GM21423 (cell line): Measurements from ENCODE around the gene VPS13D.
"Not testable (repeated sequence)": the region's sequence is repeated elsewhere in the genome, so short reads cannot be mapped to it uniquely, and the experiment has no call there.

ENCODE experiments used
- ATAC-seq: cut with Tn5 transposase; IDR thresholded peaks from one replicate; pipeline ENCODE4 v1.9.1; 2021; ENCODE audit warnings: mild to moderate bottlenecking, moderate library complexity; ENCODE audit not compliant: unreplicated experiment

The VPS13D gene

DNA sequence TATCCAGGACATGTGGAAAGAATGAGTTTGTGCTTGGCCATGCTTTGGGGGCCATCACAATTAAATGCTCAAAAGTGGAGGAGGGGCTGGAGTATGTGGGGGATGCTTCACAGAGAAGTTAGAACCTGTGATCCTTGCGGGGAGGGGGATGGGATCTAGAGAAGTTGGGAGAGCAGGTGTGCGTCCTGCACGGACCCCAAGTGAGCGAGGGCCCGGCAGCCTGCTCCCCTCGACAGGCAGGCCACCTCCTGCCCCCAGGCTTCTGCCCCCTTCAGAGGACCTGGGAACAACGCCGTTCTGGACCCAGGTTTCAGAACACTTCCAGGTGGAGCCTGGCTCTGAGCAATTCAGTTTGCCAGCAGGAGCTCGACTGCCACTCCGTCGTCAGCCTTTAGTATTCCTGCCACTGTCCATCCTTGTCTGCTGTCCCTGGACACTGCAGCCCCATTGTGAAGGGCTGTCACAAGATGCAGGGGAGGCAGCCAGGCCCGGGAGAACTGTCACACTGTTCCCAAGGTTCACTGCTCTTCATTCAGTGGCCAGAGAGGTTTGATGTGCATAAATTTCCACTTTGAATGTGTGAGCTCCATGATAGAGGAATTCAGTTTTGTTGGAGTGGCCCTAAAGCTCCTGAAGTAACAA is 275.9 kb downstream of the VPS13D start:
- no peak for ATAC-seq

DNA sequence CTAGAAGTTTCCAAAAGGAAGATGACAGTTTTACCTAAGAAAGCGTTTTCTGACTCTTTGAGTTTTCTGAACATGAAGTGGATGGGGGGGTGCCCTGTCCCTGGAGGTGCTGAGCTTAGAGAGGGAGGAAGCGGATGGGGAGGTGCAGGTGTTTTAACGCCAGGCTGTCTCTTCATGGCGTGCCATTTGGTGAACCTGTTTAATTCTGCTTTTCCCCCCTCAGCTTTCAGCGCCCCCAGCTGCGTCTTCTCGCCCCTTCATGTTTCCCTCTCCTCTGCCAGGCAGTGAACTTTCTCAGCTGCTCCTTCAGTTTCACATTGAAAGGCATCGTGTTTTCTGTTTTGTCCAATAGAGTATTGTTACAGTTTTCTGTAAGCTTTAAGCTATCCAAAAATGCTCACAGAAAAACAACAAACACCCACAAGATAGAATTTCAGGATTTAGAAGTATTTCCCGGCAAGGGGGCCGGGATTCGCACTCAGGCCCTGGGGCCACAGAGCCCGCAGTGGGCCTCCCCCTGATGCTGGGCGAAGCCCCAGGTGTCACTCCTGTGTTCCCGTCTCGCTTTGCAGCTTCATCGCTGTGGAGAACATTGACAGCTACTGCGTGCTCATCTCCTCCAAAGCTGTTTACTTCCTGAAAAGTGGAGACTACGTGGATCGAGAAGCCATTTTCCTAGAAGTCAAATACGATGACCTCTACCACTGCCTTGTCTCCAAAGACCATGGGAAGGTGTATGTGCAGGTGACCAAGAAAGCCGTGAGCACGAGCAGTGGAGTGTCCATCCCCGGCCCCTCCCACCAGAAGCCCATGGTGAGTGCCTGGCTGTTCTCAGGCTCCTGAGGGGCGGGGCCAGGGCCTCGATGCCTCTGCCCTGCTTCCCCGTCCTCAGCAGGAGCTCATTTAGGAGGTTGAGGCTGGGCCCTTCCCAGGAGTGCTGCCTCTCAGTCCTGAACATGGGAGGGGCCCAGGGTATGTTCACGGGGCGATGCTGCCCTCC is 276.8 kb downstream of the VPS13D start:
- ATAC-seq: no peak

DNA sequence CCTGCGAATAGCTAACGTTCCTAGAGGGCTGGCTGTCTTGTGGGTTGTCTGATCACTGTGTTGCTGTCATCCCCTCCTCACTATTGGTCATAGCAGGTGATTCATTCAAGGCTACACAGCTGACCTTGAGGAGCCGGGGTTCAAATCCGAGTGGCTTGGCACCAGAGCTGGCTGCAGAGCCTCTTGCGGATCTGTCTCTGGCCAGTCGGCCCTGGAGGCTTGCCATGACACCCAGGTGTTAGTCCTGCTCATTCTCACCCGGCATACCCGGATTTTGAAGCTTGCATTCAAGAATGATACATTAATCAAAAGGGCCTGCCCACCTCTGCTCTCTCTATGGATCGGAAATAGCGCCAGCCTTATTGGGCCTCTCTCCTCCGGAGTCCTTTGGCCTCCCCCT is 277.8 kb downstream of the VPS13D start:
- no peak for ATAC-seq

GRCh38 chr1:12508849-12509248 is 279.0 kb downstream of the VPS13D start:
- no peak for ATAC-seq

DNA sequence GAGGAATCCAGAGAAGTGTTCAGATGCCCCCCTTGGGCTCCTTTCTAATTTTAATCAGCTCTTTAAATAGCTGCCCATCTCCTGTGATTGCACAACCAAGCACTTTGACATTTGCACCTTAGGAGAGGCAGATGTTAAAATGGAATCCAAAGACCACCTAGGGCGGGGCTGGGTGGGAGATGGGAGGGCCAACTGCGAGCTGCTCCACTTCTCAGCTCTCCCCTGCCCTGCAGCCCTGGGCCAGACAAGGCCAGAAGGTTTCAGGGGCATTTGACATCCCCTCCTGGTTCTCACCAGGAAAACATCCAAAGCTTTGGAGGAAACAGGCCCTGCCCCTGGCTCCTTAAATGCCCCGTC is 281.3 kb downstream of the VPS13D start:
- no peak for ATAC-seq

DNA sequence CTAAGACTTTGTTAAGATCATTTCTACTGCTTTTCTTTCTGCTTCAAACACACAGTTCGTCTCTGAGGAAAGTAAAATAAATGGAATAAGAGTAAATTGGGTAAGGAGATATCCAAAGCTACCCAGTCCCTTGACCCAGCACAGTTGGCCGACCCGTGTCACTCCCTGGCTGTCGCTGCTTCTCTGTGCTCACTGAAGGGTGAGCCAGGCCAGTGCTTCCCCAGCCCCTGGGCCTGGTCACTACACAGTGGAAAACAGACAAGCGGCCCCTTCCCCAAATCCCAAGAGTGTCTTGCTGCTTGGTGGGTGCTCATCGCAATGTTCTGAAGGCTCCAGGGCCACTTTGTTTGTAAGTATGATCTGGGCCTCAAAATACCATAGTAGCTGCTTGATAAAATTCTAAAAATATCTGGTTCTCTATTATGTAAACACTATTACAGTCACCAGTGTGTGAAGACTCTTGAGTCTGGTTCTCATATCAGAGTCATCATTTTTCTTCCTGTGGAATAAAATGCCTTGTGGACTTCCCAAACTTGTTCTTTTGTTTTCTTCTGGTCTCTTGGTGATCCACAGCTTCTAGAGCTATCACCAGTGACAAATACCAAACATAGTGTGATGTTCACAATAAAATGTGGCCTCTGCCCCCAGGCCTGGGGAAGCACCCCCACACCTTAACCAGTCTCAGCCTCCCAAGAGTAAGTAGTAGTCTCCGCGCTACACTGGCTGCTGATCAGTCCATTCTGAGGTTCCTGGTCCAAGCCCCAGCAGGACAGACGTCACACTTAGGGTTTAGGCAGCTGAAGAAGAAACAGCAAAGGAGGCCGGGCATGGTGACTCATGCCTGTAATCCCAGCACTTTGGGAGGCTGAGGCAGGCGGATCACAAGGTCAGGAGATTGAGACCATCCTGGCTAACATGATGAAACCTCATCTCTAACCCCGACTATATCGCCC is 282.0 kb downstream of the VPS13D start:
- no peak for ATAC-seq

GRCh38 chr1:12513181-12513580 is 283.4 kb downstream of the VPS13D start:
- no peak for ATAC-seq

DNA sequence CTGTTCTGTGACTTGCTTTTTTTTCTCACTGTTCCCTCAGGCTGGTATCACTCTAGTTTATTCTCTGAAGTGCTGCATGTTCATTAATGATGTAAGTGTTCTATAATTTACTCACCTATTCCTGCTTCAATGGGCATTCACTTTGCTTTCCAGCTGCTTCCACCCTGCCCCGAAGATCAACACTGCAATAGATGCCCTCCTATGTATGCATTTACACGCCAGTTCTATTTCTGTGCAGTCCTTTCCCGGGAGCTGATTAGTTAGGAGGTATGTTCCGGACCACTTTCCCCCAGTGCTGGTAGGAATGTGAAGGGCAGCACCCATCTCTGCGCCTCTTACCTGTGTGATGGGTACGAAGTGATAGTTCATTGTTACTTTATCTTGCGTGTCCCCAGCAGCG is 284.8 kb downstream of the VPS13D start:
- no peak for ATAC-seq

- ATAC-seq: no peak
These were observed 285.4 kb downstream of the VPS13D start for GRCh38 chr1:12515234-12515633.

DNA sequence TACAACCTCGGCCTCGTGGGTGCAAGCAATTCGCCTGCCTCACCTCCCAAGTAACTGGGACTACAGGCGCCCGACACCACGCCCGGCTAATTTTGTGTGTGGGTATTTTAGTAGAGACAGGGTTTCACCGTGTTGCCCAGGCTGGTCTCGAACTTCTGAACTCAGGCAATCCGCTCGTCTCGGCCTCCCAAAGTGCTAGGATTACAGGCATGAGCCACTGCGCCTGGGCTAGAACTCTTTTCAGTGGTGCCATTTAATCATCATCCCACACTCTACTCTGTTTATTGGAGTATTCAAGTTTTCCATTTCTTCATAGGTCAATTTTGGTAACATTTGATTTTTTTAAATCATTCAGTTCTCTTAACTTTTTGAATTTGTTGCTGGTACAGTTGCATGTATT is 286.9 kb downstream of the VPS13D start:
- ATAC-seq: no peak

GRCh38 chr1:12518931-12519692 is 289.3 kb downstream of the VPS13D start:
- ATAC-seq: no peak

DNA sequence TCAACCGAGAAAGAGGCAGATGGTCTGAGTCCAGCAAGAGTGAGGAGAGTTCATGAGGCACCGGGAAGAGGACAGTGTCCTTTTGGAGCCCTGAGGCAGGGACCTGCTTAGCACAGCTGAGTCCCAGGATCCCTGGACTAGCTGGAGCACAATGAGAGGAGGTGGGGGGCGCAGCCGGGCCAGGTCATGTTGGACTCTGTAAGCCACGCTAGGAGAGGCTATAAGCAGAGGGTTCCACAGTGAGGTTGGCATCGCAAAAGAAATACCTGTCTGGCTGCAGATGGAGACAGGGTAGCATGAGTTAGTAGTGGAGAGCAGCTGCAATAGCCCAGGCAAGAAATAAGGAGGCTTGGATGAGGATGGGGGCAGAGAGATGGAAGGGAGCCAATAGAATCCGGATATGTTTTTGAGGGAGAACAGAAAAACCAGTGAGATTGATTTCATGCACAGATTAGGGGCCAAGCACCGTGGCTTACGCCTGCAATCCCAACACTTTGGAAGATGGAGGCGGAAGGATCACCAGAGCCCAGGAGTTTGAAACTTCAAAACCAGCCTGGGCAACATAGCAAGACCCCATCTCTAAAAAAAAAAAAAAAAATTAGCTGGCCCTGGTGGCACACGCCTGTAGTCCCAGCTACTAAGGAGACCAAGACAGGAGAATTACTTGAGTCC is 290.0 kb downstream of the VPS13D start:
- no peak for ATAC-seq

DNA sequence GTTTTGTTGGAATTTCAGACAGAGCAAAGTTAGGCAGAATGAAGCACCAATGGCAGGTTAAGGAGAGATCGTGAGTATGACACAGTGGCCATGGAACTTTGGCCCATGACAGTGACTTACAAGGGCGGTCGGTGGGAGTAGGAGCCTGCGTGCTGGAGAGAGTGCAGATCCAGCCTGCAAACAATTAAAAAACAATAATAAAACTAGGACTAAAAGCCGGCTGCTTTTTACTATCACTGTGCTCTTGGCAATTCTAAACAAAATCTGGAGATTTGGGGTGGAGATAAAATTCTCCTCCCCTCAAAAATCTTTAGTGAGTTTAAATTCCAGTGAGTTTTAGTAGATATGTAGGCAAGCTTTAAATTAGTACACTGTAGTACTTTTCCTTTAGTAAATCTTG is 291.3 kb downstream of the VPS13D start:
- ATAC-seq: no peak

DNA sequence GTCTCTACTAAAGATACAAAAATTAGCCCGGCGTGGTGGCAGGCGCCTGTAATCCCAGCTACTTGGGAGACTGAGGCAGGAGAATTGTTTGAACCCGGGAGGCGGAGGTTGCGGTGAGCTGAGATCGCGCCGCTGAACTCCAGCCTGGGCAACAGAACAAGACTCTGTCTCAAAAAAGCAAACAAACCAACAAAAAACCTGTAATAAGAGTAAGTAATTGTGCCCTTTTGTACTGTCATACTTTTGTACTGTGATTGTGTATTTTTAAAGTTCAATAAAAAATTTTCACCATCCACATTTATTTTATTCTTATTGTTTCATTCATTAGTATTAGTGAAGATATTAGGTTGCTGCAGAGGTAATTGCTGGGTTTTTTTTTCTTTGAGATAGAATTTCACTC is 292.9 kb downstream of the VPS13D start:
- not testable (repeated sequence) for ATAC-seq

DNA sequence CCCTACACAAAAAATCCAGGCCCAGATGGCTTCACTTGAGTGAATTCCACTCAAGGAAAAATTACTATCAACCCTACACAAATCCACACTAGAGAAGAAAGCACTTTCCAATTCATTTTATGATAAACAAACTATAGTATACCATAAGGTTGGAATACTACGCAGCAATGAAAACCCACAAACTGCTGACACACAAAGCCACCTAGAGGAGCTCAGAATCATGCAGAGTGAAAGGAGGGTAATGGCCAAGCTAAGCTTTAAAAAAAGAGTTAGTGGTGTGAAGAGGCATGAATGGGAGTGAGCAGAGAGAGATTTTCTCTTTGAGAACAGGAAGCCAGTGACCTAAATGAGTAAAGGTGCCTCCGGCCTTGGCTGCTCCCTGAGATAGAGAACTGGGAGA is 294.4 kb downstream of the VPS13D start:
- ATAC-seq: no peak

- no peak for ATAC-seq
These were observed 295.7 kb downstream of the VPS13D start for GRCh38 chr1:12525311-12526181.

- no peak for ATAC-seq
These were observed 297.7 kb downstream of the VPS13D start for GRCh38 chr1:12527564-12527963.

GRCh38 chr1:12528021-12528852 is 298.4 kb downstream of the VPS13D start:
- ATAC-seq: no peak
